T-helper 1 cell (primary cell): Measurements from ENCODE around the gene IRS1.

ENCODE experiments used
- DNase-seq, 5 donors: peaks; one replicate each; pipeline ENCODE4 v3.0.0-alpha.2; 2012 to 2020

The IRS1 gene

DNA sequence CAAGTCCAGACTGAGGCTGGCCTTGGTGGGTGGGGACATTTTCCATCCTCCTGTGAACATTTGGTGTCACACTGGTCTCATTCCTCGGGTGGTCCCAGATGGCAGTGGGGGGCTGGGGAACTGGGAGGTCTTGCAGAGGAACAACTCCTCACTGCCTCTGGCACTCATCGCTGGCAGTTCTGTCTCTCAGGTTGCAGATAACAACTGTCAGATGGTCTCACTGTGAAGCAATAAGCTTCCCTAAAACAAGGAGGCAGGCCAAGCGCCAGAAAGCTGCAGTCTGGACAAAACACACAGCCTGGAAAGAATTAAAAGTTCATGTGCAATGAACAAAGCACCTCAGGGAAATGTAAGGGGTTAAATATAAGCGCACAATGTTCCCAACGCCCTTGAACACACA is 78.1 kb downstream of the IRS1 start:
- DNase-seq: no peak

DNA sequence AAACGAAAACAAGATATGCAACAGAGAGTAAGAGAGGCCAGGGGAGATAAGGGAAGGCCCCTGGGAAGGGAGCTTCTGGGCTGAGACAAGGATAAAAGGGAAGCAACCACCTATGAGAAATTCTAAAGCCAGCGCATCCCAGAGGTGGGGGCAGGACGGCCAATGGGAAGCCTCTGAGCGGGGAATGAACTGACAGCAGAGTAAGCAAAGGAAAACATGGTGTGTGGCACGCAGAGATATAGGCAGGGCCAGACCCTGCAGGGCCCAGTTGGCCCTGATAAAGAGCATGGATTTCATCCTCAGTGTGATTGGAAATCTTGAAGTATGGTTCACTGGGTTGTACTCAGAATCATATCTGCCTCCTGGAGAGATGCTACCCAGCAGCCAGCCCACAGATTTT is 78.7 kb downstream of the IRS1 start:
- DNase-seq: no peak

DNA sequence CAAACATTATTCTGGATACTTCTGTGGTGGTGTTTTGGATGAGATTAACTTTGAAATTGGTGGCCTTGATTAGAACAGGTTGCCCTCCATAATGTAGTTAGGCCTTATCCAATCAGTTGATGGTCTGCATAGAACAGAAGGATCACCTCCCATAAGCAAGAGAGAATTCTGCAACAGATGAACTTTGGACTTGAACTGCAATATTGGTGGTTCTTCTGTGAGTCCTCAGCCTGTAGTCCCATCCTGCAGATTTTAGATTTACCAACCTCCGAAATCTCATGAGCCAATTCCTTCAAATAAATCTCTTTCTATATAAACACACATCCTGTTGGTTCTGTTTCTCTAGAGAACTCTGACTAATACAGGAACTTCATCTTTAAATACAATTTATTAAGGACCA is 81.9 kb downstream of the IRS1 start:
- DNase-seq: no peak

DNA sequence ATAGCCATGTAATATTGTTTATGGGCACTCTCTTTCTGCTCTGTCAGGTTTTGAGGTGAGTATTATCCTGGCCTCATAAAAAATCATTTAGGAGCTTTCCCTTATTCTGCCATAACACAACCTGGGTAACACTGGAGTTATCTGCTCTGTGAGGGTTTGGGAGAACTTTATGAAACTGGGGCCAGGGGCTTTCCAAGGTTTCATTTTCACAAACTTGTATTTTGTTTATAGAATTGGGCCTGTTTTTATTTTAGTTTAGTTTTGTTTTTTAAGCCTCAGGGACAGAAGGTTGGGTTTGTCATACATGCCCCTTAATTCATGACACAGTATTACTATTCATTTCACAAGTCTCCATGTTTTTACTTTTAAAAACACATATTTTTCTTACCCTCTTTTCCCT is 83.5 kb downstream of the IRS1 start:
- no peak for DNase-seq

DNA sequence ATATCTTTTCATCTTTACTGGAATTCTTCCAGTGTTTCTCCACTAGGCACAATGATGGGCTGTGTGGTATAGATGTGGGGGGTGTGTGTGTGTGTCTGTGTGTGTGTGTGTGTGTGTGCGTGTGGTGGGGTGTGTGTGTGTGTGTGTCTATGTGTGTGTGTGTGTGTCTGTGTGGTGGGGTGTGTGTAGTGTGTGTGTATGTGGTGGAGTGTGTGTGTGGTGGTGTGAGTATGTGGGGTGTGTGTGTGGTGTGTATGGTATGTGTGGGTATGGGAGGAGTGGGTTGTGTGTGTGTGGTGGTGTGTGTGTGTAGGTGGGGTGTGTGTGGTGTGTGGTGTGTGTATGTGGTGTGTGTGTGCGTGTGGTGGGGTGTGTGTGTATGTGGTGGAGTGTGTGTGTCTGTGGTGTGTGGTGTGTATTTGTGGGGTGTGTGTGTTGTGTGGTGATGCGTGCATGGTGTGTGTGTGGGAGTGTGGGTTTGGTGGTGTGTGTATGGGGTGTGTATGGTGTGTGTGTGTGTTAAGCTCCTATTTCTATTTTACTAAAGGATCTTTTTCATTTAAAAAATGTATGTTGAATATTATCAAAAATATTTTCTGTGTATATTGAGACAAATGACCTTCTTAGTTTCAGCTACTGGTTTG is 84.2 kb downstream of the IRS1 start:
- no peak for DNase-seq

DNA sequence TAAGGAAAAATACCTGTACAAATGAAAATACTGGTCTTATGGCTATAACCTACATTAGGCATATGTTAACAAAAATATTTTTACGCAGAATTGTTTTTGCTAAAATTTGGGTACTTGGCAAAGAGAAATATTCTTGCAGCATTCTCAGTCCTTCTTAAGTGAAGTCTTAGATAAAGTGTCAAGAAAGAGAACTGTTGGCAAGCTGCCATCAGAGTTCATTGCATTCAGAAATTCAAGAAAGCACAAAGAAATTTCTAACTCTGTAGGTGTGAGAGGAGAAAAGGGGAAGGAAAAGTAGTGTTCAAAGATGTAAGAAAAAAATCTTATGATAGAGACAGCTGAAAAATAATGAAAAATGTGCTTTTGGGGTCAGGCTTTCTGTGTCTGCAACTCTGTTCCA is 86.7 kb downstream of the IRS1 start:
- no peak for DNase-seq

DNA sequence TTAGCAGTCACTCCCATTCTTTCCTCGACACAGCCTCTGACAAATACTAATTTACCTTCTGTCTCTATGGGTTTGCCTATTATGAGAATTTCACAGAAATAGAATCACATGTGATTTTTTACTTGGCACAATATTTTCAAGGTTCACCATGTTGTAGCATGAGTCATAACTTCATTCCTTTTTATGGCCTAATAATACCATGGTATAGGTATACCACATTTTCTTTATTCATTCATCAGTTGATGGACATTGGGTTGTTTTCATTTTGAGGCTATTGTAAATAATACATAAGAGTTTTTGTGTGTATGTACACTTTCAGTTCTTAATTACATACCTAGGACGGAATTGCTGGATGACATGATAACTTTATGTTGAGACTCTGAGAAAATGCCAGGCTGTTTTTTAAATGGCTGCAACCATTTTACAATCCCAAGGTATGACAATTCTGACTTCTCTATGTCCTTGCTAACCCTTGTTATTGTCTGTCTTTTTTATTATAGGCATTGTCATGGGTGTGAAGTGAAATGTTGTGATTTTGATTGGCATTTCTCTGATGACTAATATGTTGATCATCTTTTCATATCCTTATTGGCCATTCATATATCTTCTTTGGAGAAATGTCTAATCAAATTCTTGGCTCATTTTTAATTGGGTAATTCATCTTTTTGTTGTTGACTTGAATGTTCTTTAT is 87.9 kb downstream of the IRS1 start:
- DNase-seq: no peak

DNA sequence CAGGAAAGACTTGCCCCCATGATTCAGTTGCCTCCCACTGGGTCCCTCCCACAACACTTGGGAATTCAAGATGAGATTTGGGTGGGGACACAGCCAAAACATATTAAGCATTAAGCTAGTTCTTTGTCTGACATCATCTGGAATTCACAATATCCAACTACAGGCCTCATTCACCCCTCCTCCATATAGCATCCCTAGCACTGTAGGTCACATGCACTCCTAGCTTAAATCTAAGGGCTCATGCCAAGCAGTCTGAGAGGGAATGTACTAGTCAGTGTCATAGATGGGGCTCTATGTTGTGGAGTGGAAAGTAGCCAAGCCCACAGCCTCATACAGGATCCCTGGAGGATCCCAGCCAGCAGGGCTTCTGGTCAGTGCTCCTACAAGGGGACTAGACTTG is 92.1 kb downstream of the IRS1 start:
- no peak for DNase-seq

DNA sequence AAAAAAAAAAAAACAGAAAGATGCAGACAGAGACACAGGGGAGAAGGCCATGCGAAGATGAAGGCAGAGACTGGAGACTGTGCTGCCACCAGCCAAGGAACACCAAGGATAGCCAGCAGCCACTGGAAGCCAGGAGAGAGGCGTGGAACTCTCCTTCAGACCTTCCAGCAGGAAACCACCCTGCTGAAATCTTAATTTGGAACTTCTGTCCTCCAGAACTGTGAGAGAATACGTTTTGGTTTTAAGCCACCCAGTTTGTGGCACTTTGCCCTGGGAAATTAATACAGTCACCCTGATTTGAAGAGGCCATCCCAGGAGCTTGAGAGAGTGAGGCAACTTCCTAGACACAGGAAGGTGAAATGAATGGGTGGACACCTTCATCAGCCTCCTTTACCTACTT is 93.7 kb downstream of the IRS1 start:
- DNase-seq: no peak

DNA sequence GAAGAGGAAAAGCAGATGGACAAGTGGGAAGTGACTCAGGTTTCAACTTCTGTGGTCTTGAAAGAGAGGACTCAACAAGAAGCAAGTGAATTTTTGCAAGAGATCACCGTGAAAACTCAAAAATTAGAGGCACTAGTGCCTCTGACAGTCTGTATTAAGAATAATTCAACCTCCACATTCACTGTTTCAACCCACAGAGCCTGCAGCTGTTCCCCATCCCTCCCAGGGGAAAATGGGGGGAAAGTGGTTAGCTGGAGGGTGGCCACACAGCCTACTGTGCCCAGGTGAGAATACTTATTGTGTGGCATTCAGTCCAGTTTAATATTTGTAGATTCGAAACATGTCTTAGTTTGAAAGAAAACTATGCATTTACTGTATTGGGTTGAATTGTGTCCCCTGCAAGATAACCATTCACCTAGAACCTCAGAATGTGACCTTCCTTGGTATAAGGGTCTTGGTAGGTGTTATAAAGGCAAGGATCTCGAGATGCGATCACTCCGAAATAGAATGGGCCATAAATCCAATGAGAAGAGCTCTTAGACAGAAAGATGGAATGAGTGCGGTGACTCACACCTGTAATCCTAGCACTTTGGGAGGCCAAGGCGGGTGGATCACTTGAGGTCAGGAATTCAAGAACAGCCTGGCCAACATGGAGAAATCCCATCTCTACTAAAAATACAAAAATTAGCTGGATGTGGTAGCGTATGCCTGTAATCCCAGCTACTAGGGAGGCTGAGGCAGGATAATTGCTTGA is 94.3 kb downstream of the IRS1 start:
- no peak for DNase-seq

DNA sequence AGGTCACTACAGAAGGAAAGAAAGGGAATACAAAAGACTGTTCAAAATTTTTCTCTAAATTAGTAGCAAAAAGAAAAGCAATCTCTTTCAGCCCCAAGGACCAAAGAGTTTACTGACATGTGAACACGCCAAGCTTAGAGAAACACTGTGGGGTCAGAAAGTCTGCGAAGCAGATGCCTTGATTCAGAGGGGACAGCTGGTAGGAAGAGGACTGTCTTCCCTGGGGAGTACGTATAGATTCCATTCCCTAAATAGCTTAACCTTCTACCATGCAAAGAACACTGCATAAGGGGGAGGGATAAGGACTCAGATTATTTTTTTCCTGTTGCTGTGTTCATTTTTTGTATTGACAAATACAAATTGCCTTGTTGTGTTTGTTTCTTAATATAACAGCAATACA is 96.1 kb downstream of the IRS1 start:
- DNase-seq: no peak

DNA sequence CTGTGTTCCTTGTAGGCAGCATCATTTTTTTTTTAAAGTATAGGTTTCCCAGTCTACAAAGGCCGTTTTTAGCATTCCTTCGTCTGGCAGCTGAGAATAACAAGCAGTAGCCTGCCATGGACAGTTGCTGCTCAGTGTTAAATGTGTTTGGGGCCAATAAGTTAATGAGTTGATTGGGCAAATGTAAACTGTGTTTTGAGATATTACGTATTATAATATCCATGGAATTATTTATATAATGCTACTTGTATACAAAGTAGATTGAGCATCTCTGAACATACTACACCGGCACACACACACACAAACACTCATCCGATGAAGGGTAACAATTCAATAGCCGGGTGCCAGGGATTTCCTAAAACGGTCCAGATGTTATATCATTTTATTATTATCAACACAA is 97.2 kb downstream of the IRS1 start:
- no peak for DNase-seq

DNA sequence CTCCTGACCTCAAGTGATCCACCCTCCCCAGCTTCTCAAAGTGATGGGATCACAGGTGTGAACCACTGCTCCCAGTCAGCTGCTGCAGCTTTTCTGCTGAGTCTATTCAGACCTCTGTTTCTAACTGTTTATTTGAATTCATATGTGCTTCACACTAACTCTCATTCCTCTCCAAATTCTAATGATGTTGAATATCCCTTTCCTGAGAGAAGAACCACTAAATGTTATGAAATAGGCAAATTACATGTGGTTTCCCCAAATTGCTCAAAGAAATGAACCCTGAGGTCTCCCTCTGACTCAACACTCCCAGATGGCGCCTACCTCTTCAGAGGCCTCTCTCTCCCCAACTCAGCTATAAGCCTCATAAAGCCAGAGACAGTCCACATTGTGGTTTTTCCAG is 98.6 kb downstream of the IRS1 start:
- peak in 1 of 5 donors; percentile 13 for DNase-seq

DNA sequence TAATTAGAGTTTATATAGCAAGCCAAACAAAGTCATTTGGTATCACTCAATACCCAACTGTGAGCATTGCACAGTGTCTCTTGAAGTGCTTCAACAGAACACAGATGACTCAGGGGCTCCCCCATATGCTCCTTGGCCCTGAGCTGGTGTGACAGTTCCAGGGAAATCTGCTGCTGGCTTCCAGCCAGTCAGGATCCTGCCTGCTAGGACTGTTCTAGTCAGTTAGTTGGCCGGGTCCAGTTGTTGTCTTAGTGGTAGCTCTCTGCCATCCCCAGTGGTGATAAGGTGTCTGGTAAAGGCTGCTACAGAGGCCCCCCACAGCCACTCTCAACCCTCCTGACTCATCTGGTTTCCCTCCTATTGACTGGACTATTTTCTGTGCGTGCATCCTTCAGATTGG is 100.3 kb downstream of the IRS1 start:
- DNase-seq: no peak

DNA sequence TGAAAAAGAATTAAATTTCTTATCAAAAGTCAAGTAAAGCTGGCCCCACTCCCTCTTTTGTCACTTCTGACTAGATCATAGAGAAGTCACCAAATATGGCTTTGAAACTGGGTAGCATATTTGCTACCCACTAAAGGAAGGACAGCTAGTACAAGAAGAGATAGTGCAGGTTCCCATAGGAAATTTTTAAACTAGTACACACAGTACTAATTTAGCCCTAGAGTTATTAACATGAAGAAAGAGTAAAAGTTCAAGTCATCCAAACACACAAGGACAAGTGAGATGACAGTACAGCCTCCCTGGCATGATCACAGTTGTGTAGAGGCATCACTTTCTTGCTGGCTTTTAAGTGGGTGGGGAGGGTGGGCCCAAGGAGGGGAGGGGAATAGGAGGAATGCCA is 100.9 kb downstream of the IRS1 start:
- no peak for DNase-seq

DNA sequence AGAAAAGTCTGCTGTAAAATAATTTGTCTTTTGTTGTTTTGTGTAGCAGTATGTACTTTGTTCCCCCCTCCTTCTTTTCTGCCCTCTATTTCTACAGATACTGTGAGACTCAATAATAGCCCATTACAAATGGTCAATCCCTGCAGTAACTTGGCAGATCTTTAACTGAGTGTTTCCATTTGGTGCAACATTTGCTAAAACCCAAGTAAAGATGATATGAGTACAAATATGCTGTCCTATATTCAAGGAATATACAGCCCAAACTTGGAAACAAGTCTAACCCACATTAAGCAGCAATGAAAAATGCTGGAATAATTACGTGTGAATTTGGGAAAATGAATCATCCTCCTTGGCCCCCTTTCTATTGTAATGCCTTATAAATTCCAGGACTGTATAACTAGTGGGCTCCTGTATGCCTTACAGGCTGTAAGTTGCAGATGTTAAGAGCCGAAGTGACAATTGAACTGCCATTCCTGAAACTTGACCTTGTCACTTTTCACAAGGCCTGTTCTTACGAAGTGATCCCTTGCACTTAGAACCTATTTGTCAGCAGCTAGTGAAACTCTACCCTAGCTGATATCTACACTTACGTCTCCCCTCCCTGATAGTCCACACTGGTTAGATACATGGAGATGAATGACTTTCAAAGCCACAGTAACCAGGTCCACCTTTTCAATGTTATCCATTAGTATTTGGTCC is 104.9 kb downstream of the IRS1 start:
- DNase-seq: no peak

DNA sequence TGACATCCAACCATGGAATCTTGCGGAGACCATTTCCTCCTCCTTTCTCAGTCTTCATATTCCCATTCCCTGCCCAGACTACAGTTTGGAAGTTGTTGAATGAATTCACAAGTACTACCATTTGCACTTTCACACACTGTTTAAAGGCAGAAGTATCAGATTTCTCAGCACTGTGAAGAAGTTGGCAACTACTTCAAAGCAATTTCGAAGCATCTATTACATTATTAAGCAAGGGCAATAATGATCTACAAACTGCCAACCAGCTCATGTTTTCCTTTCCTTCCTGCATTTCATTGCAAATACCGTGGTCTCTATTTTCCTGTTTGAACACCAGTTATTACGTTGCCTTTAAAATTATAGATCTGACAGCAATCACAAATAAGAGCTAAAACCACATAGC is 105.5 kb downstream of the IRS1 start:
- no peak for DNase-seq

DNA sequence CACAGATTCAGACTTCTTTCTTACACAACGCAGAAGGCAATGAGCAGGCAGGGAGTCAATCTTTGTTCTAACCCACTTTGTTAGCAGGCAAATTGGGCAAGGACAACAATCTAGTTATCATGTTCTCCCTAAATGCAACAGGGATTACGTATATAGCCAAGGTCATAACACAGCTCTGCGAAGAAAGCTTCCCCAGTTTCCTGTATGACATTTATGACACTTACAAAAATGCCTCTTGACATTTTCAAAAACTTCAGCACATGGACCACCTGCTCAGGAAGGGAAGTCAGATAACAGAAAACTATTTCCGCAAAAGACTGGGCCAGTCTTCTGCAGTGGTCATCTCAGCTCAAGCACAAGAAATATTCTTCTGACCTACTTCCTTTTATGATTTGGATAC is 106.1 kb downstream of the IRS1 start:
- DNase-seq: no peak

DNA sequence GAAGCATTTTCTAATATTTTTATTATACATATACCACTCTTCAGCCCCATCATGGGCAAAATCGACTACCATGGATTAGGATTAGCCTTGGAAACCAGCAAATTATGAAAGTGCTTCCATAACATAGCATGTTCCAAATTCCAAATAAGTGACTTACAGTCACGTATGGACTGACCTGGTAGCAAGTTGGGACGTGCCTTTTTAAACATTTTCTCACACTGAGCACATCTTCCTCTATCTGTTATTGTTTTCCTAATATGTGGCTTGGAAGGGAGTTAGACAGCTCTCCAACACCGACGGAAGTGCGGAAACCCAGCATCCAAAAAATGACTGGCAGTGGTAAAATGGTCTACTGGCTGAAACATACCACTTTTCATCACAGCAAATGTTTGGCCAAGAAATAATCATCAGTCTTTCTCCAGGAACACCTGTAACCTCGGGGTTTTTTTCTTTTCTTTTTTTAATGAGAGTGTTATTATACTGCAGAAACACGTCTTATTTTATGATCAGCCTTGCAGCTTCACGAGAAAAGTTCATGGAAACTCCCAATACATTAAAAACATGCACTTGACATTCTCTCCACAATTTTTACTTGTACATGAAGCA is 107.0 kb downstream of the IRS1 start:
- no peak for DNase-seq

DNA sequence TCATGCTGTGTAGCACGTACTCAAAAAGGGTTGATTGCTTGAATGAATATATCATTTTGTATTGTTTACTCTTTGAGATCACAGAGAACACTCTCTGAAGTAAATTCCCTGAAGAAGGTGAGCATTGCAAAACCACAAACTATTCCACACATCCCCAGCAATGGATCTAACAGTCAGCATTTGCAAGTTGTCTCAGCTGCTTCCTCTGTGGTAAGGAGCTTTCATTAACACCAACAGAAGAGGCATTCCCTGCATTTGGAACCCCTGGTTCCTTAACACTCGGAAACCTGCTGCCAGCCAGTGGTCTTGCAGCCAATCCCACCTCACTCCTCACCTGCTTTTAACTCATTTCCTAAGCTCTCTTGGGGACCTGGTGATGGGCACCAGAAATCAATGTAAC is 108.4 kb downstream of the IRS1 start:
- DNase-seq: no peak

DNA sequence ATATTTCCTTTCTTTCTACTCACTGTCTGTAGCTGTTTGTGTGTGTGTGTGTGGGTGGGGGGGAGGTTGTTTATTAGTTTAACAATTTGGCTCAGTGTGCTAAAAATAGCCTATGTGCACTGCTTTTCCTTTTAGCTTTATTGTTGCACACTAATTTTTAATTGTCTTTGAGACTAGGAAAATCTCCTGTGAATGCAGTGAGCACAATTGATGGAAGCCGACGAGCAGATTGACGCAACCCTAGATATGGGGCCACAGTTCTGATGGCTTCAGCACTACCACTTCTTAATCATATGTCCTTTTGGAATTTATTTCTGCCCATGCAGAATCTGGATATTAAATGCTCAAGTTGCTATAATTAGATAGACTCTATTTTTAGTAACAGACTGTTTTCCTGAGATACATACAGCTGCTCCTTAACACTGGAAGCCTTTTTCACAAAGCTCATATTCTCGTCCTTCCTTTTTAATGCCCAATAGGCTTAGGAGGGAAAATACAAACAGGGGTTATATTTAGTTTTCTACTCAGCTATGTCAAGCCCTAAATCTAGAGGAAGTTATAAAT is 109.1 kb downstream of the IRS1 start:
- no peak for DNase-seq

DNA sequence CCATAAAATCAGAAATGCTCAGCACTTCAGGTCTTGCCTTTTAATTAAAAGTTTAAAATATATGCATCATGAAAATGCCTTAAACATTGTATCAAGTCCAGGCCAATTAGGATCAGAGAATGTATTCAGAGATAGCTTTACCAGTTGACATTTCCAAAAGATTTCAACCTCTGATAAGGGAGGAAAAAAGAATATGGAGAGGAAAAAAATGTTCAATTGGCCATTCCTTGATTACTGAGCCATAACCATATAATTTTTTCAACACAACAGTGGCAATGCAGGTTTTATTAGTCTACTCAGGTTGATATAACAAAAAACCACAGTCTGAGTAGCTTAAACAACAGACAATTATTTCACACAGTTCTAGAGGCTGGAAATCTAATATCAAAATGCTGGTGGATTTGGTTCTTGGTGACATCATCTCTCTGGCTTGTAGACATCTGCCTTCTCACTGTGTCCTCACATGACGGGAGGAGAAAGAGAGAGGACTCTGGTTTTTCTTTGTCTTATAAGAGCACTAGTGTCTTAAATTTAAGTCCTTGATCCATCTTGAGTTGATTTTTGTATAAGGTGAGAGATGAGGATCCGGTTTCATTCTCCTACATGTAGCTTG is 111.9 kb downstream of the IRS1 start:
- DNase-seq: no peak
